ENCODE measurements around the gene ELMO1.

GRCh38 chr7:37449621-37450020, 957 bp upstream of the ELMO1 start:
- TF ChIP-seq CTCF (IDR thresholded peaks at IDR 0.05 in 8 of 11, conservative IDR thresholded peaks at IDR 0.05 in 3 of 11) (no peak), POLR2A (IDR thresholded peaks at IDR 0.05) (no peak), POLR2AphosphoS5 (IDR thresholded peaks at IDR 0.05) (no peak)

Data from spleen (tissue), 7 donors.